Forelimb muscle (tissue), 1 donor: ENCODE data around the gene CDC42BPB. TPM values are rescaled to one million over a fixed set of nuclear protein-coding genes. Genes with fewer than 3 reads are reported as not detected.
"Not testable (repeated sequence)": the region's sequence is repeated elsewhere in the genome, so short reads cannot be mapped to it uniquely, and the experiment has no call there.

Source experiments
- DNase-seq: peaks from one replicate; pipeline ENCODE4 v3.0.0-alpha.2; 2013; ENCODE audit warnings: low read depth
- polyA plus RNA-seq: library from polyadenylated mRNA; unstranded; fragments of 120-200 nt; gene quantifications from one replicate; pipeline ENCODE4 v1.2.1, GENCODE V29; 2013; ENCODE audit not compliant: insufficient read length

Gene CDC42BPB
- polyA plus RNA-seq, 1 donor, result 50.8 TPM

DNA sequence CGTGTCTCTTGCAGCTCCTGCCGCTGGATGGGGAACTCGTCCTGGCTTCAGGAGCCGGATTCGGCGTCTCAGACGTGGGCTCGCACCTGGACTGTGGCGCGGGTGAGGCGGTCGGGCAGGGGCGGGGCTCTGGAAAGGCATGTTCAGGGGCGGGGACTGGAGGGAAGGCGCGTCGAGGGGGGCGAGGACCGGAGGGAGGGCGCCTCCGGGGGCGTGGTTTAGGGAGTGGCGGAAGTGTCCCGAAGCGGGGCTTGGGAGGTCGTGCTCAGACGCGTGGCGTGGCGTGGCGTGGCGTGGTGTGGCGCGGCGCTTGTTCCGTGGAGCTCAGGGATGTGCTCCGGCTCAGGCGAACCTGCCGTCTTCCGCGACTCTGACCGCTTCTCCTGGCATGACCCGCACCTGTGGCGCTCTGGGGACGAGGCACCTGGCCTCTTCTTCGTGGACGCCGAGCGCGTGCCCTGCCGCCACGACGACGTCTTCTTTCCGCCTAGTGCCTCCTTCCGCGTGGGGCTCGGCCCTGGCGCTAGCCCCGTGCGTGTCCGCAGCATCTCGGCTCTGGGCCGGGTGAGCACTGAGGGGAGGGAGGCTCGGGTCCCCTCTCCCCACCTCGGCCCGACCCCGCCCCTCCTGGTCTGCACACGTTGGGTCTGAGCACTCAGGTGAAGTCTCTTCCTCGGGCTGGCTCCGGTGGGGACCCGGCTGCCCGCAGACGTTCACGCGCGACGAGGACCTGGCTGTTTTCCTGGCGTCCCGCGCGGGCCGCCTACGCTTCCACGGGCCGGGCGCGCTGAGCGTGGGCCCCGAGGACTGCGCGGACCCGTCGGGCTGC lies 128.7 kb downstream of the CDC42BPB start:
- DNase-seq, result no peak

DNA sequence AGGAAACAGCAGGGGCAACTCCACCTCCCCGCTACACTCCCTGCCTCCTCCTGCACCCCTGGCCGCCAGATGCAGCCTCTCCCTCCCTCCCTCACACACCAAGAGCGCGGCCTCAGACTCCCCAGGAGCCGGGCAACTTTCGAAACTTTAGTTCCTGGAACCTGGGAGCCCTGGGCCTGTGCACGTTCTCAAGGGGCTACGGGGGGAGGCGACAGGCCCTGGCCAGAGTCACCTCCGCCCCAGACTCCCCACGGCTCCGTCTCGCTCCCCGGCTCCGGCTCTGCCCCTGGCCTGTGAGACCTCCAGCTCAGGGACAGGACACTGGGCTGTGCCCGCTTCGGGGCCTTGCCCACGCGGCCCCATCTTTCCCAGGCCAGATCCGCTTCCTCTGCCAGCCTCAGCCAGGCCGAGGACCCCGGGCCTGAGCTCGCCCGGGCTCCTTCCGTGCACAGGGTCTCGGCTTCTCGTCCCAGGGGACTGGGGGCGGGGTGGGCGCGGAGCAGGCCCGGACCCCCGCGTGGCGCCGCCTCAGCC lies 129.4 kb downstream of the CDC42BPB start:
- DNase-seq, result no peak

DNA sequence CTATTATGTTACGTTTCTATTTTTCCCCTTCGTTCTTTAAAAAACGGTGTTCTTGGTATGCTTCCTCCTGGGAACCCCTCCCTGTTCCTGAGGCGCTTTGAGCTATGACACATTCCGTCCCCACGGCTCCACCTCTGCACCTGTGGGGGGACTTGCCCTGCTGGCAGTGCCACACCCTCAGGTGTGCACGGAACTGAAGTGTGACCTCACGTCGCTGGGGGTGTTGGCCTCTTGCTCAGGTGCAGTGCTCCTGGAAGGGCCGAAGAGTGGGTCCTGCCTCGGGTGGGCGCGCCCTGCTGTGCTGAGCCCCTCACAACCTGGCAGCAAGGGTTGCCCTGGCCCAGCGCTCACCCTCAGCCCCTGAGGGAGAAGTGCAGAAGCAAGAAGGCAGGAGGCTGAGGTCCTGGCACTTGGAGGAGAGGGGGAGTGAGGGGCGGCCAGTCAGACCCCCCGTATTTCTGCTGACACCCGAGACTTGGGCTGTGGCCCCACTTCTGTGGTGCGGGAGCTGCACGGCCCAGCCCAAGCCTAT lies 129.9 kb downstream of the CDC42BPB start:
- DNase-seq, result no peak

DNA sequence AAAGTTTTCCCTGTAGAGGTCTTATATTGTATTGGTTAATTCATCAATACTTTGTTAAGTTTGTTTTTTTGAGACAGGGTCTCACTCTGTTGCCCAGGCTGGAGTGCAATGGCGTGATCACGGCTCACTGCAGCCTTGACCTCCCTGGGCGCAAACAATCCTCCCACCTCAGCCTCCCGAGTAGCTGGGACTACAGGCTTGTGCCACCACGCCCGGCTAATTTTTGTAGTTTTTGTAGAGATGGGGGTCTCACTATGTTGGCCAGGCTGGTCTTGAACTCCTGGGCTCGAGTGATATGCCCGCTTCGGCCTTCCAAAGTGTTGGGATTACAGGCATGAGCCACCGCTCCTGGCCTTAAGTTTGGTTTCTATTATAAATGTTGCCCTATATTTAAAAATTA lies 130.5 kb downstream of the CDC42BPB start:
- not testable (repeated sequence) for DNase-seq

DNA sequence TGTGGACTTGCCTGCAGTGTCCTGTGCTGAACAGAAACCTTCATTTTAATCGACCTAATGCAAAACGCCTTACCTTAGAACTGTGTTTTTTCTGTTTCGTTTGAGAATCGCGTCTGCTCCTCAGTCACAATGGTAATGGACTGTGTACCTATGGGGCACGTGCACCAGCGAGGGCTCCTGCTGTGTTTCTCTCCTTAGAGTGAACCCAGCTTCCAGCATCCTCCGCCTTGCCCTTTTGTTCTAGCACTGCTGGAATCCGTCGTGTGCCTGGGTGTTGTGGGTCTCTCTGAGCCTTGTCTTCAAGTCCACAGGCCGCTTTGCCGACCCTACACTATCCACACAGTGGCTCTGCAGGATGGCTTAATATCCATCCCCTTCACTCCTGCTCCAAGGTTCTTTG lies 131.2 kb downstream of the CDC42BPB start:
- DNase-seq, result no peak

DNA sequence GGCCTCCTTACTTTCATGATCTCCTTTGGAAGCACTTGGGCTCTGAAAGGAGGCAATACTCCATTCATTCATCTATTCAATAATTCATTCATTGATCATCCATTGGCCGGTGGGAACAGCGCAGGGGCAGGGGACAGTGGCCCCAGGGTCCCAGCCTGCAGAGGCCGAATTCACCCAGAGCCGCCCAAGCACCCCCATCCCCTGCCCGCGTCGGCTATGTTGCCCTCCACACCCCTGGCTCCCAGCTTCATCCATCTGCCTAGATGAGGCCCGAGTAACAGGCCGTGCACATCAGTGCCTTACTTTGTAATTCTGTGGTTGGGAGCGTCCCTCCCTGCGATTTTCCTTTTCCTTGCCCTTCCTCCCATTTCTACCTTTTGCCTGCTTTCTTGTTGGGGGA lies 131.7 kb downstream of the CDC42BPB start:
- DNase-seq, result no peak

DNA sequence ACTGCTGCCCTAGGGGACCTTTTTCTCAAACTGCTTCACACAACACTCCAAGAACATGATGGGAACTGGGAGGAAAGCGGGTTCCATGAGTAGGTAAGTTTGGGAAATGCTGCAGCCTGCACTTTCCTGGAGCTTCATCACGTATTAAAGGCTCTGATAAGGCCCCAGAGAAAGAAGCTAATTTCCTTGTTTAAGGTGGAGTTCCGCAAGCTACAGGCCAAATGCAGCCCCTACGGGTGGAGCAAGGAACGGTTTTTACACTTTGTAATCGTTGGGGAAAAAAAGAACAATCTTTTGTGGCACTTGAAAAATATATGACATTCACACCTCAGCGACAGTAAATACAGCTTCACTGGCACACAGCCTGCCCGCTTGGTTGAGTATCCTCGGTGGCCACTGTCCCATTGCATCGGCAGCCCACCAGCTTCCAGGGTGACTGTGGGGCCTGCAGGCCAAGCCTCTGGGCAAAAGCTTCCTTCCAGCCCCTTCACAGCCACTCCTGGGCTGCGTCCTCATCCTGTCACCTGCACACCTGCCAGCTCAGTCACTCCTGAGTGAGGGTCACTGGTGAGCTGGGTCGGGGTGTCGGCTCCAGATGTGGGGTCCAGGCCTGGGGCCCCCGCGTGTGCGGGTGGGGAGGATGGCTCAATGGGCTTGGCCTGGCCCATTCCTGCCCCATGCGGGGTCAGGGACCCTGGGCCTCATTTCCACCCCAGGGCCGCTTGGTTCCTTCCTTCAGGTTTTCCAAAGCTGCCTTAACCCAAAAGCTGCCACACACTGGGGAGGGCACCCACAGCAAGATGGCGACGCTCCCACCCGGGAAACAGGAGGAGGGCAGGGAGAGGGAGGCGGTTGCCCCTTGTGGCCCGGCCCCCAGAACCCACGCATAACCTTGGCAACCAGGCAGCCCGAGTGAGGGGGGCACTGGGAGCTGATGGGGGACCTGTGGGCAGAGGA lies 132.4 kb downstream of the CDC42BPB start:
- no peak for DNase-seq

DNA sequence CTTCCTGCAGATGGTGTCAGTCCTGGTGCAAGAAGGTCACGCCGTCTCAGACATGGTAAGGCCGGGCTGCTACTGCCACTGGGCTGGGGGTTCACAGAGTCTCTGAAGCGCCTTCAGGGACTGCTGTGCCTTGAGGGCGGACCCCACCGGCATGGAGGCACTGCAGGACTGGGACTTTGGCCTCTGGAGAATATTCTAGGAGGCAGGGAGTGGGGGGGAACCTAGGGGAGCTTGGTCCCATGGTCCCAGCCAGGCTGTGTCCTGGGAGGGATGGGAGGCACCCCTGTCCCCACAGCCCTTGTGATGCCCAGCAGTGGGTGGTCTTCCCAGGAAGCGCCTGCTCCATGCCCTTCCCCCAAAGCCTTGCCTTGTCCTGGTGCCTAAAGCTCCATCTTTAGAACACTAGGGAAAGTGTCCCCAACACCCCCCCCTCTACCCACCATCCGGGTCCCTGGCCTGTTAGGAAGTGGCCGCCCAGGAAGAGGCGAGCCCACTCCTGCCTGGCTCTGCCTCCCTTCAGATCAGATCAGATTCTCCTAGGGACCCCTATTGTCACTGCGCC lies 133.3 kb downstream of the CDC42BPB start:
- DNase-seq, result no peak

DNA sequence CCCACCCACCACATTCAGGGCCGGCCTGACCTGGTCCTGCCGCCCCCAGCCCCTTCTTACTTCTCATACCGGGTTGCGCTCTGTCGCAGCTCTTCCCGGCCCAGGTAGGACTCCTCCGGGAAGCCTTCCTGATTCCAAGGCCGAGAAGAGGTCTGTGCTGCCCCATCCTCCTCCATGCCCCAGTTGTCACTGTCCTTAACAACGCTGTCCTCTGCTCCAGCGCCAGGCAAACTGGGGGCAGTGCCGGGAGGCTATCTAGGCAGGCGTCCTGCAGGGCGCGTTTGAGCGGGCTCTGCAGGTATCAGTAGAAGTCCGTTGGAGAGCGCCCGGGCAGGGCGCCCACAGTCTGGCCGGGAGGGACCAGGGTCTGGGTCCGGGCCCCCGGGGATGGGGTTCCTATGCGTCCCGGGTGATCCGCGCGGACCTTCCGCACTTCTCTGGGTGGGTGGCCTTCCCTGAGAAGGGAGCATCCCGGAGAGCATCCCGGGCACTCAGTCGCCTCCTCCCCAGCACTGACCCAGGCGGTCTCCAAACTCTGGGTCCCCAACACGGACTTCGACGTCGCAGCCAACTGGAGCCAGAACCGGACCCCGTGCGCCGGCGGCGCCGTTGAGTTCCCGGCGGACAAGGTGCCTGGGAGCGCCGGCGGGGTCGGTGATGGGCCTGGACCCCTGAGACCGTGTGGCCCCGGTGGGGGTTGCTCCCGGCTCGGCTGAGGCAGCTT lies 134.0 kb downstream of the CDC42BPB start:
- no peak for DNase-seq

DNA sequence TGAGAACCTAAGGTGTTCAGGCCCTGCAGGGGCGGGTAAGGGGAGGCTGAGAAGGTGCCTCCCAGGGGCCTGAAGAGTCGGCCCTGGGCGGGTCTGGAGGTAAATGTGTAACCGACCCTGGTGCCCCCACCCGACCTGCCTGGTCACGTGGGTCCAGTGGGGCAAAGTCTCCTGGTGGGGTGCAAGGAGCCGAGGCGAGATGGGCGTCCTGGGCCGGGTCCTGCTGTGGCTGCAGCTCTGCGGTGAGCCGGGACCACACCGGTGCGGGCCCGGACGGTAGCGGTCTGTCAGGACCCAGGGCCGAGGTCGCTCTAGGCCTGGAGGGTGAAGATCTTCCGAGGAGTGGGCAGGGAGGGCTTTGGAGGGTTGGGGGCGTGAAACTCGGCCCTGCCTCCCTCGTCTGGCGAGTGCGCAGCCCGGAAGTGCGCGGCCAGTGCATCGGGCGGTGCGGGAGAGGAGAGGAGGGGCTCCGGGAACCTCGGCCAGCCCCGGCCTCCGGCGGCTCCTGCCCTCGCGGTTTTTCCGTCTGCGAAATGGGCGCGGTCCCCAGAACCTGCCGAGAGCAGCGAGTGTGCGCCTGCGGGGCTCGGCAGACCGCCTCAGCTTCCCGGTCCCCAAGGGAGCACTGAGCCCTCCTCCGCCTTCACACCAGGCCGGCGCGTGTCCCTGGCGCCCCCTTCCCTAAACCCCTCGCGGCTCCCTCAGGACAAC lies 134.7 kb downstream of the CDC42BPB start, which contains the start of gene AMN:
TSS of gene AMN (plus strand) at position 174 of the 711 bp plus-strand sequence. CDS start at position 200, 26 bp downstream.
- no peak for DNase-seq

DNA sequence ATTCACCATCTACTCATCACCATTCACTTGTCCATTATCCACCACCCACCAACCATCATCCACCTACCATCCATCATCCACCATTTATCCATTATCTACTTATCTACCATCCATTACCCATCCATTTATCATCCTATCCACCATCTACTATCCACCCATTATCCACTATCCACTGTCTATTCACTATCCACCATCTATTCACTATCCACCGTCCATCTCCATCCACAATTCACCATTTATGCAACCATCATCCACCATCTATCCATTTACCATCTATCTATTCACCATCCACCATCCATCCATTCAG lies 136.4 kb downstream of the CDC42BPB start:
- DNase-seq, result no peak

DNA sequence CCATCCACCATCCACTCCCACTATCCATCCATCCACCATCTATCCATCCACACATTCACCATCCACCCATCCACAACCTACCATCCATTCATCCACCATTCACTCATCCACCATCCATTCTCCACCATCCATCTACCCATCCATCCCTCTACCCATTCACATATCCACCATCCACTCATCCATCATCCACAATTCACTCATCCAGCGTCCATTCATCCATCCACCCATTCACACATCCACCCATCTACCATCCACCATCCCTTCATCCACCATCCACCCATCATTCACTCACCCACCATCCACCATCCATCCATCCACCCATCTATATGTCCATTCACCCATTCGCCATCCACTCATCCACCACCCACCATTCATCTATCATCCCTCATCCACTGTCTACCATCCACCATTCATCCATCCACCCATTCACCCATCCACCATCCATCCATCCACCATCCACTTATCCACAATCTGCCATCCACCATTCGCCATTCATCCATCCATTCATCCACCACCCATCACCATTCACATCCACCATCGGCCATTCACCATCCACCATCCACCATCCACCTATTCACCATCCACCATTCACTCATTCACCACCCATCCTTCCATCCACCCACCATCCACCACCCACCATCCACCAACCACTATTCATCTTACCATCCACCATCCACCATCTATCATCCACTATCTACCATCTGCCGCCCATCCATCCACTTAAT lies 136.9 kb downstream of the CDC42BPB start:
- DNase-seq, result no peak

DNA sequence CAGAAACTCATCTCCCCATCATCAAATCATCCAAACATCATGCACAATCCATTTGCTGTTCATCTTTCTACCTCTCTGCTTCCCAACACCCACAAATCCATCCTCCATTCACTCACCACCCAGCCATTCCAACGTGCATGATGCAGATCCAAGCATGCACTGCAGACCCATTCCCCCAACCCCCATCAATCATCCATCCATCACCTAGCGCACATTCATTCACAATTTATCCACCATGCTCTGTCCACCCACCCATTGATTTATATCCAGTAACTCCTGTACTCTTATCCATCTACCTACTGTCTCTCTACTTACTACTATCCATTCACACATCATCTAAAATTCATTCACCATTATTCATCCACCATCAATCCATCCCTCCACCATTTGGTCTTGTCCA lies 138.9 kb downstream of the CDC42BPB start:
- no peak for DNase-seq

DNA sequence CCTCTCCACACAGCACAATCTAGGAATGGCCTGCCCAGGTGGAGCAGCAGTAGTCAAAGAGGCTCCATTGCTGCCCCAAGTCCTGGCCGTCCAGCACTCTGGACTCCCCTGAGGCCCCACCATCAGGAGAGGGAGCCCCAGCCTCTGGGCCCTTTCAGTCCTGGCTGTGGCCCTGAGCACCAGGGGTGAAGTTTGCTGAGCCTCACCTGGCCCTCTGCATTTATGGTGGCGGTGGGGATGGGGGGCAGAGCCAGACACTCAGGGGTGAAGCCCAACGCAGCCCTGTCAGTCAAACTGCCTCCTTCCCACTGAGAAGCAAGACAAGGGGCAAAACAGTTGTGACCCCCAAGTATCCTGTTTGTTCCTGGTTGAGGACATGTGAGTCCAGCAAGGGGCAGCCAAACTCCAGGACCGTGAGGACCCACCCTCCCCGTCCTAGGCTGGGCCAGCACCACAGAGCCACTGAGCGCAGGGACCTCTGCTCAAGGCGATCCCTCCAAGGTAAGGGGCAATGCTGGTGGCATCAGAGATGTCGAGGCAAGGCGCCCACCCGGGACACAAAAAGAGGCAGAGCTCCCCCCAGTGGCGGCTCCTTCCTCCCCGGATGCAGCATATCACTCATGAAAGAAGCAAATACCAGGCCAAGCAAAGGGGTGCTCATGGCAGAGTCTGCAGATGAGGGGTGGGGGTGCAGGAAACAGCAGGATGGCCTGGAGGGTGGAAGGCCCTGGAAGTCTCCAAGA lies 139.7 kb downstream of the CDC42BPB start:
- no peak for DNase-seq

DNA sequence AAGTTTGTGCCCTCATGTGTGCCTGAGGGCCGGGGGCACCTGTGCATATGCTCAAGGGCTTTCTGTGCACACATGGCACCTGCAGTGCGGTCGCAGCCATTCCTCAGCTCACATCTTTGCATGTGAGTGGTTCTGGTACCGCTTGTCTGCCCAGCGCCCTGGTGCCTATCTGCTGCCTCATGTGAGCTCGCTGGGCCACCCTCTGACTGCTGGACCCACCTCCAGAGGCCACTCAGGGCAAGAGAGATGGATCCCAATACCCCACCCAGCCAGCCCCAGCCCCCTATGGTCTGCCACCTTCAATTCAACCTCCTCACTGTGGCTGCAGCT lies 140.3 kb downstream of the CDC42BPB start:
- no peak for DNase-seq

DNA sequence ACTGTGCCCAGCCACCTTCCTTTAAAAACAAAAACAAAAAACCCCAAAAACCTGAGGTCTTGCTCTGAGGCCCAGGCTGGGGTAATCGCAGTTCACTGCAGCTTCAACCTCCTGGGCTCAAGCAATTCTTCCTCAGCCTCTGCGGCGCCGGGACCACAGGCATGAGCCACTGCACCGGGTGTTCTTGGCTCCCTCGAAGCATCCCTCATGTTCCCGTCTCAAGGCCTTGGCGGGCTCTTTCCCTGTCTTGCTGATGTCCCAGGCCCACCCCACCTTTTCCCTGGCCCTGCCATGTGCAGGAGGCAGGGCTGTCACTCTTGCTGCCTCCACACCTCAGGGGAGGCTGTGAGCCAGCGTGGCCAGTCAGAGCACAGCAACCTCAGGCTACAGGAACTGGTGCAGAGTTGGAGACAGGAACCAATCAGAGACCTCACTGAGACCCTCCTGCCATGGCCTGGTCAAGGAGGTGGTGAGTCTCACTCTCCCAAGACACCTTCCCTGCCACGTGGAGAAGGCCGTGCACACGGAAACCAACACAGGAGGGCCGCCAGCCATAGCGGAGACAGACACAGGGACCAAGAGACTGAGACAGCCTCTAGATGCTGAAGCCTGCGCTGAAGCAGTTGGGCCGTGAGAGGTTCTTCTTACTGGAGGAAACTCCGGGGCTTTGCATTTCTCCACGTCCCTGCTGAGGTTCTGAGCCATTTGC lies 140.8 kb downstream of the CDC42BPB start:
- no peak for DNase-seq

DNA sequence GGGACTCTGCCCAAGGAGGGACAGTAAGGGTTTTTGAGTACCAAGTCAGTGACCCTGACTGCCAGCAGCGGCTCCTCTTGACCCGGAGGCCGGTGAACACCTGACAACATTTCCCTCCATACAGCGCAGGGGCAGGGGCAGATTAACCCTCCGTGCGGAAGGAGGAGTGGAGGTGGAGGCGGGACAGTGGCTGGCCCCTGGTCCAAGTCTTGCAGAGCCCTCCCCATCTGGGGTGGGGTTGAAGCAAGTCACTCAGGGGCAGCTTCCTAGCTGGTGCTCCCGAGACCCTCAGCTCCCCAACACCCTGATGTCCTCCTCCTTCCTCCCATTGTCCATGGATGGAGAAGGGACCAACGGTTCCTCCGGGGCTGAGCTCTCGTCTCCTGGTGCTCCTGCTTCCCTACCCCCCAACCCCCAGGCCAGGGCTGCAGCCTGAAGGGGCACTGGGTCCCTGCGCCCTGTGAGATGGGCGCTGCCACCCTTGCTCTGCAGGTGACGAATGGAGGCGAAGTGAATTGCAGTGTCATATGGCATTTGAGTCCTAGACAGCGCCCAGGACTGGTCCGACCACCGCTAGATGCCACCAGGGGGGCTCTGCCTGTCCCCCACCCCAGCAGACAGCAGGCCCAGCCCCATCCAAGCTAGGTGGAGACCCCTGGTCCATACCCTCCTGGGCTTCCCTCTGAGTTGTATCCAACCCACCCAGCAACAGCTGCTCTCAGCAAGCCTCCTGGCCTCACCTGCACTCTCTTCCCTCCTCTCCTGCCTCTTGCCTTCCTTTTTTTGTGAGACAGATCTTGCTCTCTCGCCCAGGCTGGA lies 141.8 kb downstream of the CDC42BPB start:
- DNase-seq, result no peak
